Activated naive CD8-positive, alpha-beta T cell treated with anti-CD3 and anti-CD28 coated beads for 36 hours (primary cell): ENCODE measurements around the gene MAN1B1. TPM values are rescaled to one million over a fixed set of nuclear protein-coding genes. Genes with fewer than 3 reads are reported as not detected.

Source experiments
- DNase-seq: peaks from one replicate; pipeline ENCODE4 v3.0.0; 2021
- H3K27ac Mint-ChIP-seq: one replicate; pipeline ENCODE4 v1.8.0; 2022; ENCODE audit warnings: mild to moderate bottlenecking, moderate library complexity, mixed read lengths
- H3K27me3 Mint-ChIP-seq: one replicate; pipeline ENCODE4 v1.8.0; 2022; ENCODE audit warnings: mild to moderate bottlenecking, mixed read lengths
- H3K36me3 Mint-ChIP-seq: one replicate; pipeline ENCODE4 v1.8.0; 2021; ENCODE audit warnings: mild to moderate bottlenecking, mixed read lengths
- H3K4me1 Mint-ChIP-seq: one replicate; pipeline ENCODE4 v1.8.0; 2021; ENCODE audit warnings: mixed read lengths
- H3K4me3 Mint-ChIP-seq: one replicate; pipeline ENCODE4 v1.8.0; 2022; ENCODE audit warnings: mild to moderate bottlenecking, moderate library complexity, mixed read lengths
- H3K9me3 Mint-ChIP-seq: one replicate; pipeline ENCODE4 v1.8.0; 2022; ENCODE audit warnings: mixed read lengths
- total RNA-seq, 2 experiments: library from RNA; stranded (reverse); gene quantifications; one replicate each; pipeline ENCODE4 v1.2.3, GENCODE V29; 2021

The MAN1B1 gene
- total RNA-seq, 2 experiments from 2014 or later, result 24.7 to 25.1 TPM

GRCh38 chr9:137157618-137158415, 71.0 kb downstream of the MAN1B1 start:
- Mint-ChIP-seq H3K4me3 (no peak overlapping the region), H3K4me1 (peaks cover 13% of the 10 kb centered on the region)
- no peak for DNase-seq

GRCh38 chr9:137158625-137159024, 71.8 kb downstream of the MAN1B1 start:
- no peaks in the 10 kb centered on the region for H3K9me3 Mint-ChIP-seq
- no peaks in the 10 kb centered on the region for H3K36me3 Mint-ChIP-seq
- peaks cover 66% of the 10 kb centered on the region for H3K27me3 Mint-ChIP-seq
- no peak for DNase-seq
- peaks cover 13% of the 10 kb centered on the region for H3K4me1 Mint-ChIP-seq
- H3K4me3 Mint-ChIP-seq, result no peak overlapping the region
- H3K27ac Mint-ChIP-seq, result no peak overlapping the region

More at GRCh38 chr9:137157618-137158415, 71.0 kb downstream of the MAN1B1 start:
- Mint-ChIP-seq H3K9me3 (no peaks in the 10 kb centered on the region), H3K27ac (no peak overlapping the region), H3K36me3 (no peaks in the 10 kb centered on the region), H3K27me3 (peaks cover 59% of the 10 kb centered on the region)

Other genes starting within 250 kb of the MAN1B1 start
- gene AJM1, start 244.5 kb upstream of the MAN1B1 start, total RNA-seq, result 1 to 10 TPM; 2.8 to 3.1 TPM
- gene PHPT1, start 237.6 kb upstream of the MAN1B1 start, total RNA-seq, result 10 to 100 TPM; 93.0 to 97.8 TPM
- gene MAMDC4, start 234.6 kb upstream of the MAN1B1 start, total RNA-seq, result 10 to 100 TPM; 10.9 to 12.6 TPM
- gene EDF1, start 220.7 kb upstream of the MAN1B1 start, total RNA-seq, result 100 to 1,000 TPM; 276 to 284 TPM
- 10 to 100 TPM; 38.8 to 45.8 TPM for gene TRAF2, start 200.5 kb upstream of the MAN1B1 start, total RNA-seq
- 10 to 100 TPM; 55.6 to 59.3 TPM for gene FBXW5, start 142.2 kb upstream of the MAN1B1 start, total RNA-seq
- gene C8G, start 141.7 kb upstream of the MAN1B1 start, total RNA-seq, result under 1 TPM in 1 of 2 experiments, not detected in 1; 0.90 TPM
- gene LCN12, start 134.7 kb upstream of the MAN1B1 start, total RNA-seq, result 1 to 10 TPM in 1 of 2 experiments, under 1 TPM in 1; 0.84 to 1.2 TPM
- not detected for gene PTGDS, start 109.5 kb upstream of the MAN1B1 start, total RNA-seq
- gene LCNL1, start 104.0 kb upstream of the MAN1B1 start, total RNA-seq, result not detected
- gene PAXX, start 94.6 kb upstream of the MAN1B1 start, total RNA-seq, result 10 to 100 TPM; 57.2 to 60.1 TPM
- not detected for gene CLIC3, start 90.4 kb upstream of the MAN1B1 start, total RNA-seq
- gene ABCA2, start 58.7 kb upstream of the MAN1B1 start, total RNA-seq, result 1 to 10 TPM; 4.2 to 4.9 TPM
- not detected for gene FUT7, start 54.9 kb upstream of the MAN1B1 start, total RNA-seq
- gene NPDC1, start 40.8 kb upstream of the MAN1B1 start, total RNA-seq, result 10 to 100 TPM; 13.2 to 13.5 TPM
- not detected for gene ENTPD2, start 32.9 kb upstream of the MAN1B1 start, total RNA-seq
- 10 to 100 TPM; 15.2 to 15.4 TPM for gene SAPCD2, start 16.4 kb upstream of the MAN1B1 start, total RNA-seq
- 10 to 100 TPM; 22.9 to 23.5 TPM for gene UAP1L1, start 9.5 kb upstream of the MAN1B1 start, total RNA-seq
- 100 to 1,000 TPM; 267 to 289 TPM for gene DPP7, start 27.7 kb downstream of the MAN1B1 start, total RNA-seq
- gene GRIN1, start 52.2 kb downstream of the MAN1B1 start, total RNA-seq, result not detected
- gene LRRC26, start 83.1 kb downstream of the MAN1B1 start, total RNA-seq, result not detected
- not detected for gene TMEM210, start 85.1 kb downstream of the MAN1B1 start, total RNA-seq
- 10 to 100 TPM; 42.6 to 48.3 TPM for gene ANAPC2, start 101.6 kb downstream of the MAN1B1 start, total RNA-seq
- gene SSNA1, start 101.7 kb downstream of the MAN1B1 start, total RNA-seq, result 10 to 100 TPM; 78.1 to 80.1 TPM
- gene TPRN, start 113.8 kb downstream of the MAN1B1 start, total RNA-seq, result 1 to 10 TPM; 7.3 to 7.6 TPM
- gene TMEM203, start 118.7 kb downstream of the MAN1B1 start, total RNA-seq, result 10 to 100 TPM; 37.9 TPM
- gene NDOR1, start 118.7 kb downstream of the MAN1B1 start, total RNA-seq, result 10 to 100 TPM; 37.6 to 38.8 TPM
- gene RNF208, start 135.3 kb downstream of the MAN1B1 start, total RNA-seq, result 1 to 10 TPM; 6.0 to 7.1 TPM
- under 1 TPM; 0.32 to 0.49 TPM for gene CYSRT1, start 138.2 kb downstream of the MAN1B1 start, total RNA-seq
- gene RNF224, start 140.5 kb downstream of the MAN1B1 start, total RNA-seq, result not detected
- not detected for gene SLC34A3, start 143.9 kb downstream of the MAN1B1 start, total RNA-seq
- 100 to 1,000 TPM; 271 to 274 TPM for gene TUBB4B, start 154.3 kb downstream of the MAN1B1 start, total RNA-seq
- gene STPG3, start 164.3 kb downstream of the MAN1B1 start, total RNA-seq, result not detected
- gene NELFB, start 168.3 kb downstream of the MAN1B1 start, total RNA-seq, result 10 to 100 TPM; 54.4 to 56.4 TPM
- gene TOR4A, start 190.7 kb downstream of the MAN1B1 start, total RNA-seq, result 1 to 10 TPM; 3.6 to 3.9 TPM
- 1 to 10 TPM; 5.0 to 5.3 TPM for gene NRARP, start 215.3 kb downstream of the MAN1B1 start, total RNA-seq